Prostate gland (tissue), 2 donors: ENCODE measurements around the gene FOXN1. TPM values are rescaled to one million over a fixed set of nuclear protein-coding genes. Genes with fewer than 3 reads are reported as not detected.

Experiments used
- DNase-seq: peaks from one replicate; pipeline ENCODE4 v3.0.0-alpha.2; 2019; ENCODE audit warnings: low spot score
- H3K27ac ChIP-seq, 2 donors: fragments of 200-600 bp; sonication (generic); 2 replicates each; pipeline ENCODE4 v1.5.1; 2017 to 2019
- H3K27me3 ChIP-seq: fragments of 200-600 bp; sonication (generic); replicated peaks from 2 replicates; pipeline ENCODE4 v1.5.1; 2019; ENCODE audit not compliant: insufficient read depth
- H3K36me3 ChIP-seq, 2 donors: fragments of 200-600 bp; sonication (generic); 1 replicate in 1 of 2; 2 replicates in 1 of 2; pipeline versions ENCODE4 v1.5.1 to v1.8.1; 2017 to 2019
- H3K4me1 ChIP-seq: fragments of 200-600 bp; sonication (generic); replicated peaks from 2 replicates; pipeline ENCODE4 v1.5.1; 2019
- H3K4me3 ChIP-seq, 2 donors: fragments of 200-600 bp; sonication (generic); 2 replicates each; pipeline ENCODE4 v1.5.1; 2017 to 2019
- H3K9me3 ChIP-seq: fragments of 200-600 bp; sonication (generic); 2 replicates; pipeline ENCODE4 v1.5.1; 2017
- CTCF ChIP-seq, 4 experiments: fragments of 200-600 bp in 2 of 4; fragments of 450-650 bp in 2 of 4; sonication (generic) in 2 of 4; IDR thresholded peaks; 1 replicate in 3 of 4; 2 replicates in 1 of 4; pipeline ENCODE4 v1.5.1; 2016 to 2019; ENCODE audit warnings: antibody characterized with exemption in 4 of 4, mild to moderate bottlenecking in 2 of 4, moderate library complexity in 2 of 4
- POLR2A ChIP-seq: fragments of 450-650 bp; IDR thresholded peaks from one replicate; pipeline ENCODE4 v1.6.1; 2016; ENCODE audit warnings: antibody characterized with exemption, mild to moderate bottlenecking
- POLR2AphosphoS5 ChIP-seq: sonication (generic); formaldehyde crosslinking; IDR thresholded peaks from one replicate; pipeline ENCODE4 v1.6.1; 2017; ENCODE audit warnings: antibody characterized with exemption
- WGBS: methylation state at CpG from one replicate; pipeline ENCODE4 v1.1.5; 2018; 5-methylcytosine and 5-hydroxymethylcytosine counted together
- intact Hi-C: fragments of 100-400 bp; cut with DNase I; formaldehyde crosslinking; loops from one replicate; pipeline ENCODE4 v1.14.2; 2022
- total RNA-seq, 2 donors: library from RNA; depleted of rRNA; stranded (reverse); fragments of >200 nt; gene quantifications; one replicate each; pipeline ENCODE4 v1.1.0, GENCODE V29; 2016

The FOXN1 gene
- total RNA-seq, 2 donors from 2014 or later, result 0.64 to 1.2 TPM

GRCh38 chr17:28474111-28474531 lies 32.0 kb upstream of the FOXN1 start:
- TF ChIP-seq POLR2AphosphoS5 (no peak), CTCF (IDR thresholded peaks at IDR 0.05) (no peak), POLR2A (no peak)
- Histone ChIP-seq H3K9me3 (no peaks in the 10 kb centered on the region), H3K4me3 (no peak overlapping the region), H3K27ac (no peak overlapping the region), H3K27me3 (no peaks in the 10 kb centered on the region), H3K4me1 (no peaks in the 10 kb centered on the region), H3K36me3 (no peaks in the 10 kb centered on the region)
- intact Hi-C loops, result no loop called here
- WGBS, result 81% methylated on average over 7 of the region's 7 CpGs
- no peak for DNase-seq

GRCh38 chr17:28475151-28475900 lies 30.8 kb upstream of the FOXN1 start:
- 35% methylated on average over 9 of the region's 9 CpGs for WGBS
- Histone ChIP-seq H3K27me3 (no peaks in the 10 kb centered on the region), H3K9me3 (no peaks in the 10 kb centered on the region), H3K36me3 (no peaks in the 10 kb centered on the region), H3K27ac (no peak overlapping the region), H3K4me3 (no peak overlapping the region), H3K4me1 (no peaks in the 10 kb centered on the region)
- intact Hi-C loops, result no loop called here
- DNase-seq, result no peak
- peak; percentile 37 for TF ChIP-seq POLR2AphosphoS5
- TF ChIP-seq POLR2A, result no peak
- no peak for TF ChIP-seq CTCF (IDR thresholded peaks at IDR 0.05)

- WGBS, result 84% methylated on average over 11 of the region's 11 CpGs
- Histone ChIP-seq H3K4me1 (no peaks in the 10 kb centered on the region), H3K36me3 (no peaks in the 10 kb centered on the region), H3K27me3 (no peaks in the 10 kb centered on the region), H3K9me3 (no peaks in the 10 kb centered on the region), H3K4me3 (no peak overlapping the region), H3K27ac (no peak overlapping the region)
- TF ChIP-seq POLR2A, result no peak
- TF ChIP-seq CTCF (IDR thresholded peaks at IDR 0.05), result no peak
- TF ChIP-seq POLR2AphosphoS5, result no peak
- intact Hi-C loops, result no loop called here
- DNase-seq, result no peak
Measured at GRCh38 chr17:28476076-28476865, 29.9 kb upstream of the FOXN1 start.

- TF ChIP-seq CTCF (IDR thresholded peaks at IDR 0.05) (no peak), POLR2A (no peak), POLR2AphosphoS5 (no peak)
- DNase-seq, result no peak
- WGBS, result 95% methylated on average over 7 of the region's 7 CpGs
- H3K27ac ChIP-seq, result no peak overlapping the region
- H3K36me3 ChIP-seq, result no peaks in the 10 kb centered on the region
- no peaks in the 10 kb centered on the region for H3K27me3 ChIP-seq
- no peaks in the 10 kb centered on the region for H3K4me1 ChIP-seq
- H3K4me3 ChIP-seq, result no peak overlapping the region
- intact Hi-C loops, result no loop called here
- no peaks in the 10 kb centered on the region for H3K9me3 ChIP-seq
Measured at GRCh38 chr17:28477928-28478327, 28.2 kb upstream of the FOXN1 start.
